HG02798 (cell line): ENCODE measurements around the gene NIPAL4.
A peak's percentile ranks its signal among the peaks of the same experiment; 100 is the strongest.

Experiments
- ATAC-seq: cut with Tn5 transposase; IDR thresholded peaks from one replicate; pipeline ENCODE4 v1.9.1; 2021; ENCODE audit warnings: mild to moderate bottlenecking; ENCODE audit not compliant: unreplicated experiment, poor library complexity

The NIPAL4 gene

GRCh38 chr5:157460921-157461792, 1.1 kb downstream of the NIPAL4 start:
- ATAC-seq: no peak

GRCh38 chr5:157463081-157463480, 3.1 kb downstream of the NIPAL4 start:
- ATAC-seq: no peak

DNA sequence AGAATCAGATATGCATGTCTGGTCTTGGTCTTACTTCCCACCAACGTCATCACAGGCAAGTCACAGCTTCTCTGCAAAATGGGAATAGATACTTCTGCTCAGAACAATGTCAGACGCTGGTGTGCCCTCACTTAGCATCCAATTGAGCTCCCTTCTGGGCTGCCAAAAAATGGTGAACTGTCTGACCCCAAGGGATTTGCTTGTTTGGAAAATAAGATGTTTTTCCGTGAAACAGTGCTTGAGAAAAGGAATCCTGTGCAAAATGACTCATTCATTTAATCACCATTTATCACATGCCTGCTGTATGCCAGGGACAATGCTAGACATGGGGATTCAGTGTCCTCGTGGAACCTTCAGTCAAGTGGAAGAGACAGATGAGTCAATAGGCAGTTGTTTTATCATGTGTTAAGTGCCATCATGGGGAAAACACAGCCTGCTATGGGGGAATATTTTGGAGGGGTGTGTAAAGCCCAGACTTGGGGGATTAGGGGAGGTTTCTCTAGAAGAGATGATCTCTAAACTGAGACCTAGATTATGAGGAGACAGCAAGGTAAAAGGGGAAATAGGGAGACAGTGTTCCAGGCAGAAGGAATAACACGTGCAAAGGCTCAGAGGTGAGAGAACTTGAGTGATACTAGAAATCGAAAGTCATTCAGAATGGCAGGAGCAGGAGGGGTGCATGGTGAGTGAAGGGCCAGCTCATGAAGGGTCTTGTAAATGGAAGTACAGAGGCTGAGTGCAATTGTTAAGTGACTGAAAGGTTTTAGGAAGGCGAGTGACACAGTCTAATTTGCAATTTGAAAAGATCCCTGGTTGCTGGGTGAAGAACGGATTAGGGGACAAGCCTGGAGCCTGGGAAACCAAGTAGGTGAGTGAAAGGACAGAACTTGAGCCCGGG, 3.9 kb downstream of the NIPAL4 start:
- ATAC-seq: no peak

DNA sequence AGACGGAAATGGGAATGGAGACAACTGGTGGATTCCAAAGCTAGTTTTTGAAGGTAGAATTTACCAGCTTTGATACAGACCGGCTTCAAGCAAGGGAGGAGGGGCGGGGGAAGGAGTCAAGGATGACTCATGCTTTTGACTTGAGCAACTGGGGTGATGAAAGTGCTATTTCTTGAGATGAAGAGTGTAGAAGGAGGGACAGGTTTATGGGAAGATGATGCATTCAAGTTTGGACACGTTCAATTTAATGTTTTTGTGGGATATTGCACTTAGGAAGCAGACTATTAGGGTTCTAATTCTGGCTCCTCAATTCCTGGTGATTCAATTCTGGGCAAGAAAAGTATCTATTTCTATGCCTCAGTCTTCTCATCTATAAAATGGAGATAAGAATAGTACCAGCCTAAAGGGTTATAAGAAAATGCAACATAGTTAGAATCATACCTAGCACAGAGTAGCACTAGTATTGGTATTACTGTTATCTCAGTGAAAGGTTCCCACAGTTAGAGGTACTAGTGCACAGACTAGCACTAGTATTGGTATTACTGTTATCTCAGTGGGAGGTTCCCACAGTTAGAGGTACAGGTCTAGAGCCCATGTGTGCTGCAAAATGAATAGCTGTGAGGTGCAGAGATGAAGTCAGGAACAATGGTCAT, 4.6 kb downstream of the NIPAL4 start:
- ATAC-seq: peak; percentile 82

- ATAC-seq: no peak
Measured at GRCh38 chr5:157468293-157468965, 8.4 kb downstream of the NIPAL4 start.

DNA sequence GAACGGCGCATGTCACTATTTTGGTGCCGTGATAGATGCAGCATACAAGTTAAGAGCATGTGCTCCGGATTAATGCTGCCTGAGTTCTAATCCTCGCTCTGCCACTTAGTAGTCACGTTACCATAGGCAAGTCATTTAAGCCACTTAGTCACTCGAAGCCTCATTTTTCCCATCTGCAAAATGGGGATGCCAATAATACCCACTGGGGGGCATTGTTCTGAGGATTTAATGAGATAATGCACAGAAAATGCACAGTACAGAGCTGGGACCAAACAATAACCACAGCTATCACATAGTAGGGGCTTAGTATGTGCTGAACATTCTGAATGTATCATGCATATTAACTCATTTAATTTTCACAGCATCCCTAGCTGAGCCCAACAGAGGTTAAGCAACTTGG, 9.1 kb downstream of the NIPAL4 start:
- ATAC-seq: no peak

DNA sequence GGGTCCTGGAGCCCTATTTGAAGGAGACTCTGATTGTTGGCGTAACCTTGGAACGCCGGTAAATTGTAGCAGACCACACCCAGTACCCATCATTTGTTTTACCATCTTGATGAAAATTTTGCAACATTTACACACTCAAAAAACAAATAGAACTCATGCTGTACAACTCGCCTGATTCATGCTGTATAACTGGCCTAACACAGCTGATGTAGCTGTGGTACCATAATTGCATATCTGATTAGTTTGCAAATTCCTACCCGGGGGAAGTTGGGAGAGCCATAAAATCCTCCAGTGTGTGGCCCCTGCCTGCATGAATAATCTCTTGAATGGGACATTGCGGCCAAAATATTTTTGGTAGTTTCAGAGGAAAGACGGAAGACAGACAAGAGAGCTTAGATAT, 9.7 kb downstream of the NIPAL4 start:
- ATAC-seq: no peak

GRCh38 chr5:157470631-157471030, 10.6 kb downstream of the NIPAL4 start:
- no peak for ATAC-seq

GRCh38 chr5:157471709-157472108, 11.7 kb downstream of the NIPAL4 start:
- no peak for ATAC-seq

GRCh38 chr5:157473383-157474320, 13.6 kb downstream of the NIPAL4 start:
- no peak for ATAC-seq

DNA sequence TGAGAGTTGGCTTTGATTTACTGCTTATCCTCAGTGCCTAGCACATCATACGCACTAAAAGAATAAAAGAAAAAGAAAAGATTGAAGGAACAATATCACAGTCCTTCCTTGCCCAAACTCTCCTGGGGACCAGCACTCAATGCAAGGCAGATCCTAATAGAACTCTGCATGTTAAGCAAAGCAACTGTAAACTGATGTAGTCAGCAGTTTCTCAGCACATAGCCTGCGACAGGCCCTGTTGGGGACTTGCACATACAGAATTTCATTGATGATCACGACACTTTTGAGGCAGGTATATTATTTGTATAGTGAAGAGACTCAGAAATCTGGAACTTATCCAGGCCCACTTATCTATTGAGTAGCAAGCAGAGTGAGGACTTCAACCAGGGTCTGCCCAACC, 15.4 kb downstream of the NIPAL4 start:
- no peak for ATAC-seq

DNA sequence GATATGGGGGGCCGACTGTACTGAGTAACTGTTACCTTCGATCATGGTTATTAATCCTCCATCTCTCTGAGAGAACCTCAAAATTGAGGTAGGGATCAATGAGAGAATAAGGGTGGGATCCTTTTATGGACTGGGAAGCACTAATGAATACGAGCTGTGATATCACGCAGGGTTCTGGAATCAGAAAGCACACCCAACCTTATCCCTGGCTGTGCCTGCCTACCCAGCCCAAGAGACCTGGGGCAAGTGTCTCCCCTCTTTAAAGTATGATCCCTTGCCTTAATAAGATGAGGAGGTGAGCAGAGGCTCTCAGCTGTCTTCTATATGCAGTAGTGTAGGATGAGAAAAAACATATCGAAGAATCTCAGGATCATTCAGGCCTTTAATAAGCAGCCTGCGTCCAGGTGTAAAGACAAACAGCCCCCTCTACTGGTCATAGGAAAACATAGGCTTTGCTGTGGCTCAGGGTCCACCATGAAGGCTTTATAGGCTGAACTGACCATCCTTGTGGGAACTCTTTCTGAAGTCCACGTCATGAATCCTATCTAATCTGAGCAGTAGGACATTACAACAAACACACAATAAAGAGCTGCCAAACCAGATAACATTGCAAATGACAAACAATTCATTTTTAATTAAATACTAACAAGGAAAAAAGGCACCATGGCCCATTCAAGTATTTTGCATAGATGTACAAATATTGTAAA, 16.8 kb downstream of the NIPAL4 start:
- ATAC-seq: peak; percentile 74

DNA sequence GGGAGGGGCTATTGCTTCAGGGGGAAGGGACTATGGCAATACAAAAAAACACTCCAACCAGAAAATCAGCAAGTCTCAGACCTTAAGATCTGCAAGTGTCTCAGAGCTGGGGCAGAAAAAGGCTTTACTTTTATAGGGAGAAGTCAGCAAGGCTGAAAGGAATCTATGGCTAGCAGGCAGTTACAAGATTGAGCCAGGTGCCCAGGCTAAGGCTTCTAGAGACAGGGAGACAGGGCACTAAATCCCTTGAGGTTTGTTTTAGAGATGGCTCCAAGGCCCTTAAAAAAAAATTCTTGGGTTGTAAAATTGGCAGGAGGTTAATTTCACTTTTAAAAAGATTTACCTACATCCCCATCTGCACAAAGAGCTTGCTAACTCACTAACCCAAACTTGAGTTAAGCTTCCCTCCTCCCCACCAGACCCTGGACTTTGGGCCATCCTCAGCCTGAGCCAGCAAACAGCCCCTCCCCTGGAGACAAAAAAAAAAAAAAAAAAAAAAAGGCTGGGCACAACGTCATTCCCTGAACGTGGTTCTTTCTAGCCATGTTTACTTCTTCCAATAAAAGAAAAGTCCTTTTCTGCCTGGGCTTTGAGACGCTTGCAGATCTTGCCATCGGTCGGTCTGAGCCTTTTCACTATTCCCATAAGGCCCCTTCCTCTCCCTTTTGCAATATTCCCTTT, 17.9 kb downstream of the NIPAL4 start:
- no peak for ATAC-seq

GRCh38 chr5:157478726-157479125, 18.7 kb downstream of the NIPAL4 start:
- ATAC-seq: no peak

- no peak for ATAC-seq
Measured at GRCh38 chr5:157479166-157479565, 19.2 kb downstream of the NIPAL4 start.

GRCh38 chr5:157479612-157480510, 19.8 kb downstream of the NIPAL4 start:
- no peak for ATAC-seq

DNA sequence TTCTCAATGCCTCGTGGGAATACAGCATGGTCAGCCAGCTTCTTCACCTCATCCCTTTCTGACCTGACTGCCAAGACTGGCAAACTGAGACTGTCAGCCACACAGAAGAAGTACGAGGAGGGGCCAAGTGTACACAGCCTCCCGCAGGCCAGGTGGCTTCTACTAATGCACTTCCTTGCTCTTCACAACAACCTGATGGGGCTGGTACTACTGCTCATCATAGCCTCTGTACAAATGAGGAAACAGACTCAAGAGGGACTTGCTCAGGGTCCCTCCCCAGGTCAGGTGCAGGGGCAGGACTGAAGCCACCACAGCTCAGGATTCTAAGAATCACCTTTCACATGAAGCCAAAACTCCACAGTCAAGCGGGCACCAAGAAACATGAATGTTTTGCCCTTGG, 21.3 kb downstream of the NIPAL4 start:
- no peak for ATAC-seq
